CD4-positive, CD25-positive, alpha-beta regulatory T cell (primary cell): Measurements from ENCODE around the gene AZIN2. TPM values are rescaled to one million over a fixed set of nuclear protein-coding genes. Genes with fewer than 3 reads are reported as not detected.
"Not testable (repeated sequence)": the region's sequence is repeated elsewhere in the genome, so short reads cannot be mapped to it uniquely, and the experiment has no call there.

Experiments
- ATAC-seq, 2 donors: fragments of 150-1000 bp; cut with Tn5 transposase; one replicate each; pipeline ENCODE4 v1.10.0; 2021; ENCODE audit warnings: low read depth in 2 of 2, moderate number of reproducible peaks in 2 of 2, moderate library complexity in 1 of 2
- DNase-seq, 3 donors: peaks; one replicate each; pipeline versions ENCODE4 v3.0.0 to v3.0.0-alpha.2; 2012 to 2022; ENCODE audit warnings: mixed read lengths in 1 of 3
- H3K27ac ChIP-seq: one replicate; pipeline ENCODE4 v1.7.0; 2013; ENCODE audit warnings: mild to moderate bottlenecking, low read length; ENCODE audit not compliant: insufficient read depth, poor library complexity, severe bottlenecking
- H3K27me3 ChIP-seq: one replicate; pipeline ENCODE4 v1.7.0; 2013; ENCODE audit warnings: low read length; ENCODE audit not compliant: control insufficient read depth, insufficient read depth
- H3K36me3 ChIP-seq: one replicate; pipeline ENCODE4 v1.7.0; 2013; ENCODE audit warnings: mild to moderate bottlenecking, low read length, moderate library complexity; ENCODE audit not compliant: control insufficient read depth, insufficient read depth
- H3K4me1 ChIP-seq: 2 replicates; pipeline ENCODE4 v1.7.0; 2013; ENCODE audit warnings: mild to moderate bottlenecking, low read length; ENCODE audit not compliant: insufficient read depth, control insufficient read depth, poor library complexity, severe bottlenecking
- H3K4me3 ChIP-seq: one replicate; pipeline ENCODE4 v1.7.0; 2013; ENCODE audit warnings: low read depth, mild to moderate bottlenecking, low read length, moderate library complexity
- H3K9me3 ChIP-seq, 2 experiments: 1 replicate in 1 of 2; 2 replicates in 1 of 2; pipeline ENCODE4 v1.7.0; 2013; ENCODE audit warnings: low read length in 2 of 2, mild to moderate bottlenecking in 1 of 2, moderate library complexity in 1 of 2; ENCODE audit not compliant: control insufficient read depth in 2 of 2
- H3K27ac Mint-ChIP-seq, 3 donors: one replicate each; pipeline ENCODE4 v1.8.0; 2020 to 2022; ENCODE audit warnings: mild to moderate bottlenecking in 3 of 3, mixed read lengths in 3 of 3, moderate library complexity in 2 of 3
- H3K27me3 Mint-ChIP-seq: one replicate; pipeline ENCODE4 v1.8.0; 2022; ENCODE audit warnings: mild to moderate bottlenecking, mixed read lengths
- H3K36me3 Mint-ChIP-seq: one replicate; pipeline ENCODE4 v1.8.0; 2020; ENCODE audit warnings: mixed read lengths
- H3K4me1 Mint-ChIP-seq, 4 donors: one replicate each; pipeline ENCODE4 v1.8.0; 2020 to 2022; ENCODE audit warnings: mixed read lengths in 4 of 4, mild to moderate bottlenecking in 1 of 4
- H3K4me3 Mint-ChIP-seq, 4 donors: one replicate each; pipeline ENCODE4 v1.8.0; 2020 to 2022; ENCODE audit warnings: mild to moderate bottlenecking in 4 of 4, mixed read lengths in 4 of 4, moderate library complexity in 3 of 4
- H3K9me3 Mint-ChIP-seq, 7 donors: one replicate each; pipeline ENCODE4 v1.8.0; 2020 to 2022; ENCODE audit warnings: mixed read lengths in 7 of 7, mild to moderate bottlenecking in 3 of 7, moderate library complexity in 2 of 7
- polyA plus RNA-seq, 4 donors: library from polyadenylated mRNA; unstranded; fragments of 300-500 nt; fragmentation: Illumina TruSeq; gene quantifications; one replicate each; pipeline ENCODE4 v1.2.3, GENCODE V29; 2021
- total RNA-seq: library from RNA; stranded (reverse); gene quantifications from one replicate; pipeline ENCODE4 v1.2.3, GENCODE V29; 2022

The AZIN2 gene
- total and polyA plus RNA-seq, 5 donors from 2014 or later, result 0.69 to 1.9 (median 1.3) TPM; not detected in 1

- Mint-ChIP-seq H3K4me3 (no peak overlapping the region), H3K36me3 (no peaks in the 10 kb centered on the region)
Observed at GRCh38 chr1:33042831-33043230, 38.1 kb upstream of the AZIN2 start.

DNA sequence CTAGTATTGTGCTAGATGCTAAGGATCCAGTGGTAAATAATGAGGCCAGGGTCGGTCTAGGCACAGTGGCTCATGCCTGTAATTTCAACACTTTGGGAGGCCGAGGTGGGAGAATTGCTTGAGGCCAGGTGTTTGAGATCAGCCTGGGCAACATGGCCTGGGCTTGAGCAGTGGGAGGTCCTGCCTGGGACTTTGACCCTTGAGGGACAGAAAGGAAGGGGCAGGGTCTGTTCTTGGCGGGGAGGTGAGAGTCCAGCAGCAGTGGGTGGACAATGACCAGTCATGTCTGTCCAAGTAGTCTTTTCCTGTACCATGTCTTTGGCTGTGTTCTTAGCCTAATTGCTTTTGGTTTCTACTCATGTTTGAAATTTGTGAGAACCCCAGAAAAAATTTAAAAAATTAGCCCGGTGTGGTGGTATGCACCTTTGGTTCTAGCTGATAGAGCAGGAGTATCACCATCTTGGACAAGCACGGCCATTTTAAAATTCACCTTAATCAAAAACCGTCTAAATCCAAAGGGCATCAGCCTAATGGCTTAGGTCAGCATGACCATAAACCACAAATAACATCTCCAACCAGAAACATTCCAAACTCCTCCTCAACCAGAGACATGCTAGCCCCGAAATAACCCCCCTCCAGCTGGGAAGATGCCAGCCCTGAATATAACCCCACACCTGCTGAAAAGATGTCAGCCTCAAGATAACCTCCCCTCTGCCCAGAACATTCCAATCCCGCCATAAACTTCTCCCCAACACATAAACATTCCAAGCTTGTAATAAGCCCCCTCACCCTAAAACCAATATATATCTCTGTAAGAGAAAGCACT, 37.5 kb upstream of the AZIN2 start:
- H3K9me3 Mint-ChIP-seq, result peaks cover 0 to 2% (median 0%) of the 10 kb centered on the region in 7 donors
- Histone ChIP-seq H3K36me3 (no peaks in the 10 kb centered on the region), H3K27ac (no peak overlapping the region), H3K27me3 (no peaks in the 10 kb centered on the region), H3K9me3 (no peaks in the 10 kb centered on the region), H3K4me3 (no peak overlapping the region), H3K4me1 (no peaks in the 10 kb centered on the region)
- no peak for DNase-seq
- ATAC-seq, result no peak
- H3K4me3 Mint-ChIP-seq, result no peak overlapping the region
- H3K4me1 Mint-ChIP-seq, result peaks cover 0 to 3% (median 0%) of the 10 kb centered on the region in 4 donors
- peaks cover 24% of the 10 kb centered on the region for H3K27me3 Mint-ChIP-seq
- no peak overlapping the region for H3K27ac Mint-ChIP-seq
- no peaks in the 10 kb centered on the region for H3K36me3 Mint-ChIP-seq

More at GRCh38 chr1:33042831-33043230, 38.1 kb upstream of the AZIN2 start:
- Histone ChIP-seq H3K4me3 (no peak overlapping the region), H3K36me3 (no peaks in the 10 kb centered on the region), H3K27me3 (no peaks in the 10 kb centered on the region), H3K27ac (no peak overlapping the region), H3K4me1 (no peaks in the 10 kb centered on the region), H3K9me3 (no peaks in the 10 kb centered on the region)
- Mint-ChIP-seq H3K9me3 (peaks cover 0 to 2% (median 0%) of the 10 kb centered on the region in 7 donors), H3K4me1 (peaks cover 0 to 3% (median 0%) of the 10 kb centered on the region in 4 donors), H3K27me3 (peaks cover 24% of the 10 kb centered on the region), H3K27ac (no peak overlapping the region)
- DNase-seq (no peak), ATAC-seq (no peak)

- peaks cover 0 to 2% (median 0%) of the 10 kb centered on the region in 7 donors for H3K9me3 Mint-ChIP-seq
- Histone ChIP-seq H3K36me3 (no peaks in the 10 kb centered on the region), H3K4me1 (no peaks in the 10 kb centered on the region), H3K4me3 (no peak overlapping the region), H3K27me3 (no peaks in the 10 kb centered on the region), H3K27ac (no peak overlapping the region), H3K9me3 (no peaks in the 10 kb centered on the region)
- no peak overlapping the region for H3K4me3 Mint-ChIP-seq
- peaks cover 25% of the 10 kb centered on the region for H3K27me3 Mint-ChIP-seq
- H3K4me1 Mint-ChIP-seq, result peaks cover 0 to 3% (median 0%) of the 10 kb centered on the region in 4 donors
- no peak overlapping the region for H3K27ac Mint-ChIP-seq
- no peaks in the 10 kb centered on the region for H3K36me3 Mint-ChIP-seq
- no peak for DNase-seq
- ATAC-seq, result no peak
Observed at GRCh38 chr1:33045246-33045645, 35.7 kb upstream of the AZIN2 start.

DNA sequence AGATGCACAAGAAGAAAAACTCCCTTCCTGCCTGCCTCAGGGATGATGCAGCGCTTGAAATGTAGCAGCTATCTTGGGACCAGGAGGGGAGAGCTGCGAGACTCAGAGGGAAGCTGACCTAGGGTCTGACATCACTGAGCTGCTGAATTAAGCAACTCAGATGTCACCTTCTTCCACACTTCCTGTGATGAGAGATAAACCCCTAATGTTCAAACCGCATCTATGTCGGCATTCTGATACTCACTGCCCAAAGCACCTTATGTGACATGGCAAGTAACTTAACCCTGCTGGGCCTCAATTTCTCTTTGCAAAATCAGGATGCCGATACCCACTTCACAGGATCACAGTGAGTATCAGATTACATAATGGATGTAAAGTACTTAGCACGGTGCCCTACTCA, 35.1 kb upstream of the AZIN2 start:
- Mint-ChIP-seq H3K9me3 (peaks cover 0 to 6% (median 0%) of the 10 kb centered on the region in 7 donors), H3K4me1 (peaks cover 0 to 3% (median 0%) of the 10 kb centered on the region in 4 donors), H3K4me3 (no peak overlapping the region), H3K27ac (no peak overlapping the region), H3K36me3 (no peaks in the 10 kb centered on the region), H3K27me3 (peaks cover 21% of the 10 kb centered on the region)
- ATAC-seq (no peak), DNase-seq (no peak)
- Histone ChIP-seq H3K27ac (no peak overlapping the region), H3K36me3 (no peaks in the 10 kb centered on the region), H3K9me3 (no peaks in the 10 kb centered on the region), H3K27me3 (no peaks in the 10 kb centered on the region), H3K4me3 (no peak overlapping the region), H3K4me1 (no peaks in the 10 kb centered on the region)

DNA sequence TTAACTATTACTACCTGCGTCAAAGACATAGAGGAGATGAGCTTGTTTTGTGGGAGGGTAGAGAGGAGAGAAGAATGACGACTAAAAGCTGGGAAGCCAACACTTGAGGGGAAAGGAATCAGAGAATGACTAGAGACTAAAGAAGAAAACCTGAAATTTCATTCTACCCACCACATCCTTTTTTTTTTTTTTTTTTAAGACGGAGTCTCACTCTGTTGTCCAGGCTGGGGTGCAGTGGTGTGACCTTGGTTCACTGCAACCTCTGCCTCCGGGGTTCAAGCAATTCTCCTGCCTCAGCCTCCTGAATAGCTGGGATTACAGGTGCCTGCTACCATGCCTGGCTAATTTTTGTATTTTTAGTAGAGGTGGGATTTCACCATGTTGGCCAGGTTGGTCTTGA, 34.7 kb upstream of the AZIN2 start:
- H3K4me1 ChIP-seq, DNase-seq, ATAC-seq, H3K4me3 ChIP-seq, H3K9me3 Mint-ChIP-seq, H3K4me3 Mint-ChIP-seq, H3K27ac Mint-ChIP-seq, H3K27me3 ChIP-seq, H3K27ac ChIP-seq, H3K9me3 ChIP-seq, H3K4me1 Mint-ChIP-seq, H3K36me3 Mint-ChIP-seq, H3K36me3 ChIP-seq: not testable (repeated sequence)
- peaks cover 17% of the 10 kb centered on the region for H3K27me3 Mint-ChIP-seq

- Mint-ChIP-seq H3K9me3 (peaks cover 0 to 6% (median 0%) of the 10 kb centered on the region in 7 donors), H3K27ac (no peak overlapping the region), H3K4me3 (no peak overlapping the region), H3K4me1 (peaks cover 0 to 3% (median 0%) of the 10 kb centered on the region in 4 donors), H3K27me3 (peaks cover 17% of the 10 kb centered on the region), H3K36me3 (no peaks in the 10 kb centered on the region)
- no peak overlapping the region for H3K27ac ChIP-seq
- no peak overlapping the region for H3K4me3 ChIP-seq
- DNase-seq, result no peak
- no peaks in the 10 kb centered on the region for H3K4me1 ChIP-seq
- no peaks in the 10 kb centered on the region for H3K27me3 ChIP-seq
- ATAC-seq, result no peak
- H3K36me3 ChIP-seq, result no peaks in the 10 kb centered on the region
- no peaks in the 10 kb centered on the region for H3K9me3 ChIP-seq
Observed at GRCh38 chr1:33047290-33047689, 33.7 kb upstream of the AZIN2 start.

DNA sequence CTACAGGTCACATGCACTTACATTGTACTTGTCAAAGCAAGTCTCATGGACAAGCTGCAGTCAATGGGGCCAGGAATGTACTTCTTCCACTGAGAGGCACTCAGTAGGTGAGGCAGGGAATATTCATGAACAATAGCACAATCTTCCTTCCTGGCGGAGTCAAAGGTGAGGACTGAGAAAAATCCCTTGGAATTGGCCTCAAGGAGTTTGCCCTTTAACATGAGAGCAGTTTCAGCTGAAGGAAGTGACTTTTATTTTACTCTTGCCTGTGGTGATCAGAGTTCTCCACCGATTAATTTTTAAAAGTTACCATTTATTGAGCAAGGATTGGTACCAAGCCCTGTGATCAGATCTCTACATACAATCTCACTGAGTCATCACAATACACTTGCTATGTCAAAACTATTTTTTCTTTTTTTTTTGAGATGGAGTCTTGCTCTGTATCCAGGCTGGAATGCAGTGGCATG, 33.1 kb upstream of the AZIN2 start:
- Mint-ChIP-seq H3K4me1 (peaks cover 0 to 3% (median 0%) of the 10 kb centered on the region in 4 donors), H3K27me3 (peaks cover 17% of the 10 kb centered on the region), H3K36me3 (no peaks in the 10 kb centered on the region), H3K4me3 (no peak overlapping the region), H3K27ac (no peak overlapping the region), H3K9me3 (peaks cover 0 to 6% (median 0%) of the 10 kb centered on the region in 7 donors)
- Histone ChIP-seq H3K9me3 (no peaks in the 10 kb centered on the region), H3K36me3 (no peaks in the 10 kb centered on the region), H3K4me3 (no peak overlapping the region), H3K27ac (no peak overlapping the region), H3K27me3 (no peaks in the 10 kb centered on the region), H3K4me1 (no peaks in the 10 kb centered on the region)
- DNase-seq, result no peak
- ATAC-seq, result no peak

DNA sequence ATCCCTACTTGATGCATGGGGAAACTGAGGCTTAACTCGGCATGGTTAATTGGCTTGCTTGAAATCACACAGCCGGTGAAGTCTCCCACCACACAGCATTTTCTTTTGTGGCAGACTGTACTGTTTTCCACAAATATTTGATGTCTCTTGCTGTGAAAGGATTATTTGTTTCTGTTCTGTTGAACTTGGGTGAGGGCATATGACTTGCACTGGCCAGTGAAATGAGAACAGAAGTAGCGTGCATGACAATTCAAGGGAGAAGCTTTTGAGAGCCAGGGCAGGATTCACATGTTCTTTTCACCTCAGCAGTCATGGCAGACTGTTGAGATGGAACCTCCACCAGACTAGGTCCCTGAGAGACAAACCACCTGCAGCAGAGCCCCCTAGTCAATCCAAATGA, 32.5 kb upstream of the AZIN2 start:
- Mint-ChIP-seq H3K27ac (no peak overlapping the region), H3K27me3 (peaks cover 15% of the 10 kb centered on the region), H3K4me1 (peaks cover 0 to 3% (median 0%) of the 10 kb centered on the region in 4 donors), H3K9me3 (peaks cover 0 to 6% (median 0%) of the 10 kb centered on the region in 7 donors), H3K36me3 (no peaks in the 10 kb centered on the region), H3K4me3 (no peak overlapping the region)
- Histone ChIP-seq H3K27ac (no peak overlapping the region), H3K27me3 (no peaks in the 10 kb centered on the region), H3K4me3 (no peak overlapping the region), H3K36me3 (no peaks in the 10 kb centered on the region), H3K4me1 (no peaks in the 10 kb centered on the region), H3K9me3 (no peaks in the 10 kb centered on the region)
- no peak for DNase-seq
- no peak for ATAC-seq
